ENCODE measurements around the gene NOVA2. TPM values are rescaled to one million over a fixed set of nuclear protein-coding genes. Genes with fewer than 3 reads are reported as not detected.

The NOVA2 gene
- total RNA-seq, 1 donor from 2014 or later = 5.1 TPM

- DNase-seq (ENCODE audit: low read depth in 2 of 2) = no peak
Observed at GRCh38 chr19:45962021-45962420, 11.6 kb downstream of the NOVA2 start.

- no peak for DNase-seq (ENCODE audit: low read depth in 2 of 2)
Observed at GRCh38 chr19:45960595-45961235, 12.9 kb downstream of the NOVA2 start.

DNA sequence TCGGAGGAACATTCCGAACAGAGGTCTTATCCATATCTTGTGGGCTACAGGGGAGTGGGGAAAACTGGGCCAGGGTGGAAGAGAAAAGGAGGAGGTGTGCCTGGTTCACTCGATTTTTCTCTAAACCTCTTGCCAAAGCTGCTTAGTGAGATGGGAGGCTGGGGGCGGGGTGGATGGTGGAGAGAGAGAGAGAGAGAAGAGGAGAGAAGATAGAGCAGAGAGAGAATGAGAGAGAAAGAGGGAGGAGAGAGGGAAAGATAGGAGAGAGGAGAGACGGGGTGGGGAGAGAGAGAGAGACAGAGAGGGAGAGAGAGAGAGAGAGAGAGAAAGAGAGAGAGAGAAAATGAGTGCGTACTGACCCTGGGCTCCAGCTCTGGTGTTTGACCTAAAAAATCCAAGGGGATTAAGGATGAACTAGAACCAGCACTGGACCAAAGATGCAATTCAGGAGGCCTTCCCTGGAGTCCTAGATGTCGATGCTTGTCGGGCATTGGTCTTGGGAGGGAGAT, 14.1 kb downstream of the NOVA2 start:
- no peak for DNase-seq (ENCODE audit: low read depth in 2 of 2)

- peak in 1 of 2 donors; percentile 72 for DNase-seq (ENCODE audit: low read depth in 2 of 2)
Observed at GRCh38 chr19:45958769-45959516, 14.7 kb downstream of the NOVA2 start.

GRCh38 chr19:45958320-45958719, 15.3 kb downstream of the NOVA2 start:
- DNase-seq (ENCODE audit: low read depth in 2 of 2) = no peak

DNA sequence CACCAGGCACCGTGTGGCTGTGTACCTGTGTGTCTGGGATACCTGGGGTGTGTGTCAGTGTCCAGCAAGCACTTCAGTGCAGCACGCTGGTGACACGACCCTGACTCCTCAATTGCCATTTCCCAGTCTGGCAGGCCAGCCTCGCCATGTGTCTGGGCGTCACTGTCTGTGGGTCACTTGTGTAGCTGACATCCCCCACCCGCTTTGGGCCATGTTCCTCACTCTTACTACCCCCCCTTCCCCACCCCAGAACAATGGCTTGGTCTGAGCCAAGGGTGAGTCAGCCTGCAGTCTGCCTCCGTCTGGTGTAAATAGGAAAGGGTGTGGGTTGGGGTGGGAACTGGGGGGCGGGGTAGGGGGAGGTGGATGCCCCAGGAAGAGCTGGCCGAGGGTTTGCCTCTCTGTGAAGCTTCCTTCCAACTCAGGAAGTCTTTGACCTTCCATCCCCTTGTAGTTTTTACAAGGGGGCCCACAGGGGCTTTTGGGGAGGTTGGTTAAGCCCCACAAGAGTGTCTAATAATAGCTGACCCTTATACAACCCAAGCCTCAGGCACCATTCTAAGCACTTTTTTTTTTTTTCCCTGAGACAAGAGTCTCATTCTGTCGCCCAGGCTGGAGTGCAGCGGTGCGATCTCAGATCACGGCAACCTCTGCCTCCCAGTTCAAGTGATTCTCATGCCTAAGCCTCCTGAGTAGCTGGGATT, 17.6 kb downstream of the NOVA2 start:
- DNase-seq (ENCODE audit: low read depth in 2 of 2) = peak; percentile 98 to 100

DNA sequence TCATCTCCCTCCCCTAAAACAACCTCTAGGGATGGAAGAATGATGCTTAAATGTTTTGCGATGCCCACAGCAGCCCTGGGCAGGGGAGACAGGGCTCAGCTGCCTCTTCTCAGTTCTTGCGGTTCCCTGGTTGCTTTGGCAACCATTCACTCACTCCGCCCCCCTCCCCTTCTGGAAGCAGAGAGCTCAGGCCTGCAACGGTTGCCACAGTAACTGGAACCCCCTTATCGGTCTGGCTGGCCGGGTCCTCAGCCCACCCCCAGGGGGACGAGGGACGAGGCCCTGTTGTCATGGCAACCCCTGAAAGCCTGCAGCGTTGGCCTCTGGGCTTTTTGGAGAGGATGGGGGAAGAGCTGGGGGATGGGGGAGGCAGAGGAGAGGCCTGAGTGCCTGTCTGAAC, 19.5 kb downstream of the NOVA2 start:
- no peak for DNase-seq (ENCODE audit: low read depth in 2 of 2)

DNA sequence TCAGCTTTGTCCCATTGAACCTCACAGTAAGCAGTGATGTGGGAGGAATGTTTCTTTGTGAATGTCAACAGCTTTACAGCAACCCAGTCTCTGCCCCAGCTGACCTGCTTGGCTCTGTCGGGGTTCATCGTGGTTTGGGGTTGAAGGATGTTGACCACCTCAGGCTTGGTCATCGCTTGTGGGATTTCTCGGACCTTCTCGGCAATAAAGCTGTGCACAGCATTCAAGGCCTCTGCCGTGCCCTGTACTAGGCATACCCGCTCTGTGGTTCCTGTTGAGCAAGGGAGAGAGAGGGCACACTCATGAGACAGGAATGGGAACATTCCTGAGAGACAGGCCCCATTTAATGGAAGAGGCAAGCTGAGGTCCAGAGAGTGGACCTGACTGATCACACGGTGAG, 20.0 kb downstream of the NOVA2 start:
- no peak for DNase-seq (ENCODE audit: low read depth in 2 of 2)

- peak in 1 of 2 donors; percentile 33 for DNase-seq (ENCODE audit: low read depth in 2 of 2)
Observed at GRCh38 chr19:45952686-45953505, 20.8 kb downstream of the NOVA2 start.

DNA sequence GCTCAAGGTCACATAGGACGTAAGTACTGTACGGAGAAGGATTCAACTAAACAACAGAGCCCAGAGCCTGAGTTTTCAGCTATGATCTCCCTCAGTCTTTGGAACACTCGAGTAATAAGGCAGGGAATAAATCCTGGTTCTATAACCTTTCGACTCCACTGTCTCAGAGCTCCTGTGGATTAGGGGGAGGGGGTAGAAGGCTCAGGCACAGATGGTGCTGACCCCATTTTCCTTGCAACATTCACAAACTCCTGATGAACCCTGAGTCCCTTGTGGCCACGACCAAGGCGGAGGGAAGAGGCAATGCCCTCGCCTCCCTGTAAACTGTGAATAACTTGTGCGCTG, 21.4 kb downstream of the NOVA2 start:
- DNase-seq (ENCODE audit: low read depth in 2 of 2) = no peak

DNA sequence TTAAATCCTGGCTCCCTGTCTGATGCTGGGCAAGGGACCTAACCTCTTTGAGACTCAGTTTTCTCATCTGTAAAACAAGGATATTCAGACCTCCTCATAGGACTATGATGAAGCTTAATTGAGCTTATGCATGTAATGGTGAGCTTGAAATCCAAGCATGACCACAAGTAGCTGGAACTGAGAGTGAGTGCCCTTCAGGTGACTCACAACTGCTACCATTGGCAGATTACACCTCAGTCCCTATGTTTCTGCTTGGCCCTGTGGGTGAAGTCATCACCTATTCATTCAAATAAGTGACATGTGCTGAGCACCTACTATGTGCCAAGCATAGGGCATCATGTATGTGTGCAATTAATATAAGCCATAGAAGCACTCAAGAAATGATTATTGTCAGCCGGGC, 25.7 kb downstream of the NOVA2 start:
- DNase-seq (ENCODE audit: low read depth in 2 of 2) = no peak

- DNase-seq (ENCODE audit: low read depth in 2 of 2) = no peak
Observed at GRCh38 chr19:45940515-45940805, 33.2 kb downstream of the NOVA2 start.

DNA sequence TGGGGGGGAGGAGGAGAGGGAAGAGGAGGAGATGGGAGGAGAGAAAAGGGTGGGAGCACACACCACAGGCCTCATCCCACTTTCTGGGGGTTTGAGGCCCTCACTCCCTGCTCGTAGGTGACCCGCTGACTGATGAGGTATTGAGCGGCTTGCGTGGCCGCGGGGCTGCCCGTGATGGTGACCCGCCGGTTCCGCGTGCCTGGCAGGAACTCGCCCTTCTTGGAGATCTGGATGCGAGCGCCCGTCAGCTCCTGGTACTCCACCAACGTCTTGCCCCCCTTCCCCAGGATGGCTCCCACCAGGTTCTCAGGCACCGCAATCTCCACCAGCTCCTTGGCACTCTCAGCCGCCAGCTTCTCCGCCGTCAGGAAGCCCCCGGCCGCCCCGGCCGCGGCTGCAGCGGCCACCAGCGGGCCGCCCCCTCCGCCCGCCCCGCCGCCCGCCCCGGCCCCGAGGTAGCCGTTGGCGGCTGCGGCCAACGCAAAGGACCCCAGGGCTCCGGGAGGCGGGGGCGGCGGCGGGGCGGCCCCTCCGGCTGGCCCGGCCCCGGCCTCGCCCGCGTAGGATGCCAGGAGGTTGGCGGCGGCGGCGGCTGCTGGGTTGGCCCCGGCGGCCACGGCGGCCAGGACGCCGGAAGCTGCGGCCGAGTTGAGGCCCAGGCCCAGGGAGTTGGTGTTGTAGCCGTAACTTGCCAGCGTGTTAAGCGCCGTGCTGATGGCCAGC, 33.7 kb downstream of the NOVA2 start:
- DNase-seq (ENCODE audit: low read depth in 2 of 2) = no peak

- DNase-seq (ENCODE audit: low read depth in 2 of 2) = no peak
Observed at GRCh38 chr19:45938733-45939319, 34.8 kb downstream of the NOVA2 start.

DNA sequence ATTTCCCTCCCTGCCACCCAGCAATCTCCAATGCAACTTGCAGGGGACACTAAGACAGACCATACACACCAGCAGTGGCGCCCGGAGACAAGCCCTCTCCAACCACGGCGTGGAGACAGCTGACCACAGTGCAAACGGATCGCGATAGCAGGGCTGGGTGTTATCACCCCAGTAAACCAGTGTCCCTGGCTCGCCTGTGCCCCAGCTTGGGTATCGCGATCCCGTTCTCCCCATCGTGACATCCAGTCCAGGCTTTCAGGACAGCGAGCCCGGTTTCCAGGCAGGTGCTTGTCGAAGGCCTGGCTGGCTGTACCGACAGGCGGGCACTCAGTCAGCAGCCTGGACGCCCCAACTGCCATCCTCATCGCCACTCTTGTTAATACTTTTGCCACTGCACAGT, 38.4 kb downstream of the NOVA2 start:
- no peak for DNase-seq (ENCODE audit: low read depth in 2 of 2)

DNA sequence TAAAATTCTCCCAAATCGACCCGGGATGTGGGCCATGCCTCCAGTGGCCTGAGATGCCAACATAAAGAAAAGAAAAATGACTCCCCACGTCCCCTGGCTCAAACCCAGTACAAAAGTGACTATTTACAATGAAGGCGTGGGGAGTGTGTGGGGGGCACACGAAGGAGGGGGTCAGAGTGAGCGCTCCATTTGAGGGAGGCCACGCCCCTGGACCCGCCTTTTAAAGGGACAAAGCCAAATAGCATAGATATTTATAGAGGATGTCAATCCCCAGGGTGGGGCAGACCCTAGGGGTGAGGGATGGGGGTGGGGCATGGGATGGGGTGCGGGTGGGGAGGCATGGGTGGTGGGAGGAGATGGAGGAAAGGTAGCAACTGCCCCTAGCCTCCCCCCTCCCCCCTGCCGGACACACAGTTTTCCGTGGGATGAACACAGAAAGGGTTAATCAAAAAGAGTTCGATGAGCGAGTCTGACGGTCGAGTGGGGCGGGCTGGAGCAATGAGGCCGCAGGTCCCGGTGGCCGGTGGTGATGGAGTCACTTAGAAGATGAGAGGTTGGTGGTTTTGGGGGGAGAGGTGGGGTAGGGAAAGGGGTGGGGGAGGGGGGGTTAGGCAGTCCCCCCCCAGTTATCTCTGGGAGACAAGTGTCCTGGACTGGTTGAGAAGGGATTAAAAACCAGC, 39.0 kb downstream of the NOVA2 start:
- no peak for DNase-seq (ENCODE audit: low read depth in 2 of 2)

DNA sequence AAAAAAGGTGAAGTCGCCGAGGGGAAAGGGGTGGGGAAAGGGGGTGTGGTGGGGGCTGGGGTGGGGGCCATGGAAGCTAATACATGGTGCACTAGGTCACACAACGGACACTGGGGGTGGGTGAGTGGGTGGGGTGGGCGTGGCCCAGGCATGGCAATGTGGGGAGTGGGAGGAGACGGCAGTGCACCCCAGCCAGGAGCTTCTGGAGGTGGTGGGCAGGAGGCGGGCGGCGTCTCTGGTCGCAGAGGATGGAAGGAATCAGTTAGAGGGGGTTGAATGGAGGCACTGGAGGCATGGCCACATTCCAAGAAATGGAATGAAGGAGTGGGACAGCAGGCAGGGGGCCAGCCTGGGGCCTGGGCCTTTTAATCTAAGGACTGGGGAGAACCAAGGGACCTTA, 39.9 kb downstream of the NOVA2 start:
- no peak for DNase-seq (ENCODE audit: low read depth in 2 of 2)

- DNase-seq (ENCODE audit: low read depth in 2 of 2) = peak; percentile 18 to 48
Observed at GRCh38 chr19:45931055-45931454, 42.6 kb downstream of the NOVA2 start.

DNA sequence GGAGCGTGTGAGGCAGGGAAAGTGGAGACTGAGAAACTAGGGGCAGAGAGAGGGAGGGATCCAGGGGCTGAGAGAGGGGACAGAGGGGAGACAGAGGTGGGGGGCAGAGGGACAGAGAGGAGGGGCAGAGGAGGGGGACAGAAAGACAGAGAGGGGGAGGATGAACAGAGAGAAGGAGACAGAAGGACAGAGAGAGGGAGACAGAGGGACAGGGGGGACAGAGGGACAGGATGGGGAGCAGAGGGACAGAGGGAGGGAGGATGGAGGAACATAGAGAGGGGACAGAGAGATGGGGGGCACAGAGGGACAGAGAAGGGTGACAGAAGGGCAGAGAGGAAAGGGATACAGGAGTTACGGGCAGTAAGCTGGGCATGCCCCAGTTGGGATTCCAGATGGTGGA, 44.4 kb downstream of the NOVA2 start:
- no peak for DNase-seq (ENCODE audit: low read depth in 2 of 2)

DNA sequence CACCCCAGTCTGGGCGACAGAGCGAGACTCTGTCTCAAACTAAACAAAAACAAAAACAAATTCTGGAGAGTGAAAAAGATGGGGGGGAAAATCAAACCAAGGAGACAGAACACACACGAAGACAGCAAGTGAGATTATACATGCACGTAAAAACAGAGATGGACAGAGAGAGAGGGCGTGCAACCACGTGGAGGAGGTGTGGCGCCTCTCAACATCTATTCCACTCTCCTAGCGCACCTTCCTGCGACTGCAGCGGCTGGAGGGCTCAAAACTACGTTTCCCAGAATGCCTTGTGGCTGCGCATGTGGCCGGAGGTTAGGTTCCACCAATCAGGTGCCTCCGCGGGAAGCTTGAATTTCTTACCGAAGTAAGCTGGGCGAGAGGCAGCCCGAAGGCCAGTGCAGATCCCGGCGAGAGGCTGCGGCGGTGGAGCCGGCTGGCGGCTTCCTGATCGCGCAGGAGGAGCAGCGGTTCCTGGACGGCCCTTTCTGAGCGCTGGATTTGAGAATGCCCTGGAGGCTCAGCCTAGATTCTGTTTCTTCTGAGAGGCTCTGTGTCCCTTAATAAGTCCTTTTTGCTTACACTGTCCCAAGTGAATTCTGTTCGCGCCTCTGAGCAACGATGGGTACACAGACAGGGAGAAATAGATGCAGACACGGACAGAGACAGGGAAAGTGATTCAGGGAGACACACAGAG, 46.0 kb downstream of the NOVA2 start:
- DNase-seq (ENCODE audit: low read depth in 2 of 2) = peak; percentile 86 to 93

All from dermis microvascular lymphatic vessel endothelial cell (primary cell).